GM21360 (cell line): ENCODE measurements around the gene IMMP2L.

Source experiments
- ATAC-seq: cut with Tn5 transposase; IDR thresholded peaks from one replicate; pipeline ENCODE4 v1.9.1; 2021; ENCODE audit warnings: mild to moderate bottlenecking, moderate library complexity; ENCODE audit not compliant: unreplicated experiment

The IMMP2L gene

GRCh38 chr7:110898516-110898915 lies 663.8 kb downstream of the IMMP2L start:
- ATAC-seq, result no peak

GRCh38 chr7:110897538-110897937 lies 664.8 kb downstream of the IMMP2L start:
- no peak for ATAC-seq

GRCh38 chr7:110894111-110894510 lies 668.2 kb downstream of the IMMP2L start:
- no peak for ATAC-seq

GRCh38 chr7:110891197-110891596 lies 671.1 kb downstream of the IMMP2L start:
- no peak for ATAC-seq

GRCh38 chr7:110890101-110890500 lies 672.2 kb downstream of the IMMP2L start:
- ATAC-seq, result no peak

- no peak for ATAC-seq
Measured at GRCh38 chr7:110889335-110889734, 673.0 kb downstream of the IMMP2L start.

- no peak for ATAC-seq
Measured at GRCh38 chr7:110888641-110889040, 673.7 kb downstream of the IMMP2L start.

GRCh38 chr7:110885474-110885873 lies 676.8 kb downstream of the IMMP2L start:
- no peak for ATAC-seq

GRCh38 chr7:110881721-110882120 lies 680.6 kb downstream of the IMMP2L start:
- no peak for ATAC-seq

- no peak for ATAC-seq
Measured at GRCh38 chr7:110880971-110881370, 681.3 kb downstream of the IMMP2L start.

- ATAC-seq, result no peak
Measured at GRCh38 chr7:110877016-110877415, 685.3 kb downstream of the IMMP2L start.

- ATAC-seq, result no peak
Measured at GRCh38 chr7:110875346-110875745, 686.9 kb downstream of the IMMP2L start.

- ATAC-seq, result no peak
Measured at GRCh38 chr7:110871856-110872255, 690.4 kb downstream of the IMMP2L start.

- no peak for ATAC-seq
Measured at GRCh38 chr7:110870926-110871325, 691.4 kb downstream of the IMMP2L start.

GRCh38 chr7:110868458-110868857 lies 693.8 kb downstream of the IMMP2L start:
- ATAC-seq, result no peak

GRCh38 chr7:110867771-110868170 lies 694.5 kb downstream of the IMMP2L start:
- no peak for ATAC-seq

- ATAC-seq, result no peak
Measured at GRCh38 chr7:110863258-110863657, 699.0 kb downstream of the IMMP2L start.

GRCh38 chr7:110861163-110861562 lies 701.1 kb downstream of the IMMP2L start:
- ATAC-seq, result no peak

- ATAC-seq, result no peak
Measured at GRCh38 chr7:110857106-110857505, 705.2 kb downstream of the IMMP2L start.

GRCh38 chr7:110856704-110857103 lies 705.6 kb downstream of the IMMP2L start:
- ATAC-seq, result no peak

- ATAC-seq, result no peak
Measured at GRCh38 chr7:110854651-110855050, 707.6 kb downstream of the IMMP2L start.

- ATAC-seq, result no peak
Measured at GRCh38 chr7:110854166-110854565, 708.1 kb downstream of the IMMP2L start.

- ATAC-seq, result no peak
Measured at GRCh38 chr7:110853263-110853662, 709.0 kb downstream of the IMMP2L start.
